Uterus (tissue), 2 donors: ENCODE data around the gene CDC37.

Experiments used
- CTCF ChIP-seq, 4 experiments: fragments of 200-600 bp in 2 of 4; fragments of 450-650 bp in 2 of 4; sonication (generic) in 2 of 4; IDR thresholded peaks; one replicate each; pipeline ENCODE4 v1.5.1; 2016 to 2019; ENCODE audit warnings: antibody characterized with exemption in 4 of 4, mild to moderate bottlenecking in 2 of 4, moderate library complexity in 1 of 4
- POLR2A ChIP-seq, 2 donors: fragments of 450-650 bp; IDR thresholded peaks; one replicate each; pipeline ENCODE4 v1.6.1; 2016; ENCODE audit warnings: antibody characterized with exemption in 2 of 2, mild to moderate bottlenecking in 1 of 2, moderate library complexity in 1 of 2

- TF ChIP-seq POLR2A (IDR thresholded peaks at IDR 0.05) (no peak), CTCF (IDR thresholded peaks at IDR 0.05) (no peak)
Measured at GRCh38 chr19:10384580-10384979, 18.8 kb downstream of the CDC37 start.
